GM18519 (cell line): ENCODE measurements around the gene NUMB.

ENCODE experiments used
- ATAC-seq: cut with Tn5 transposase; IDR thresholded peaks from one replicate; pipeline ENCODE4 v1.9.1; 2021; ENCODE audit warnings: mild to moderate bottlenecking, moderate library complexity; ENCODE audit not compliant: unreplicated experiment, low FRiP score

Gene NUMB

DNA sequence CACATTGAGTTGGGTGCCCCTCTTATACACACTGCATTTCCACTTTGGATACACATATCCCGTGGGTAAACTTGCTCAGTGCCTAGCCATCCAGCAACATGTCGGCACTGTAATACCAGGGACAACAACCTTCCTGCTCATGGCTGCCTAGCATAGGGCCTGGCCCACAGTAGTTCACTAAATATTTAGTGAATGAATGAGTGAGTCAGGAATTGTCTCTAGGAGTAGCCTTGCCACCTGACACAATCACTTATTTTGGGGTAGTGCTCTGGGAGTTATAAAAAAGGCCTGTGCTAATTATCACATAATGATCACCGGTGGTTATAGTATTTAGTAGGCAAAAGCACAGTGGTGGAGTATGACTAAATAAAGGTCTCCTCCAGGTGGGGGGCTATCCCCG lies 8.5 kb upstream of the NUMB start:
- ATAC-seq = no peak

DNA sequence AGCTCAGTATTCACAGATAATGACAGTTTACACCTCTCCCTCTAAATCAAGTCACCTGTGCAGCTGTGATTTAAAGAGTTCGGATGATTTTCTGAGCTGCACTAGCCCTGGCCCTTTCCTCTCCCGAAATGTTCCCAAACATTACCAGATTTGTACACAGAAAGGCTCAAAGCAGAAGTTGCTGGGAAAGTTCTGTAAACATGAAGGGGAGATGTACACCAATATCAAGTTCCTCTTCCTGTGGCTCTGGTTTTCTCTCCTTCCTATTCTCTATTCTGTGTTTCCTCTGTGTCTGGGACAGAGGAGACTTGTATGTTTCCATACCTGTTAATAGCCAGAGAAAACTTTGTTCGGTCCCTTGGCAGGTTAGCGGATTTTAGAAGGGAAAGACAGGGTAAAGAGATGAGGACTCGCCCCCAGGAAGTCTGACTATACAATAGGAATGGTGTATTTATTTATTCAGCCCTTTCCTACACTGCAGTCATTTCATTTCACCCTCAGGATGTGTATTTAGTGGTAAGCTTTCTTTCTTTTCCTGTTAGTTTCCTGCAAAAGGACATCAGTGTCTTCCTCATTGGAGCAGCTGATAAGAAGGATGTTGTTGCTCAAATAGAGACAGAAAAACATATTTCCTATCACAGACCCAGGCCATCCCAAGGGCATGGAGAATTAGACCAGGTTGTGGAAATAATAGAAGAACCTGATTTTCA lies 7.6 kb upstream of the NUMB start:
- ATAC-seq = no peak

DNA sequence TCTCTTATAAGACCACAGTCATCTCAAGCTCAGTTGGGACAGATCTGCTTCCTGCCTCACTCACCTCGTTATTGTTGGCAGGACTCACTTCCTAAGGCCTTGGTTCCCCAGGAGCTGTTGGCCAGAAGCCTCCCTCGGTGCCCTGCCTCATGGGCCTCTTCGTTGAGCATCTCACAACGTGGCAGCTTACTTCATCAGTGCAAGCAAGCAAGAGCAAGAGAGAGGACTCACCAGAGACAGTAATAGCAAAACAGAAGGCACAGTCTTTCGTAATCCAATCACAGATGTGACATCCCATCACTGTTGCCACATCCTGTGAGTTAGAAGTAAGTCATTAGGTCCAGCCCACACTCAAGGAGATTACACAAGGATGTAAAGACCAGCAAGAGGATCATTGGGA lies 5.1 kb upstream of the NUMB start:
- ATAC-seq = no peak

DNA sequence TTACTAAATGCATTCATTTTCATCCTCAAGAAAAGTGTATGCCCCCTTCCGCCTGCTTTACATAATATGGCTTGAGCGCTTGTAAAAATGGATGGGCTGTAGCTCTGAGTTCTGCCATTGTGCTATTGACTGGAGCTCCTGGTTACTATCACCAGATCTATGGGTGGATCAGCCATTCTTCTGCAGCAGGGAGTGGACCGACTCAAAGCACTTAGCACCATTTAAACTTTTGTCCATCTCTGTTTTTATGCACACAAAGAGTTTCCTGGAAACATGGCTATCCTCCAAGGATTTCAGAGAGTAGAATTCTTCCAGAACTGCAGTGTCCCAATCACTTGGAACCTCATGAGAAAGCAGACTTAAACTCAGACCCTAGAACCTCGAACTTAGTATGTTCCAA lies 4.5 kb upstream of the NUMB start:
- no peak for ATAC-seq

DNA sequence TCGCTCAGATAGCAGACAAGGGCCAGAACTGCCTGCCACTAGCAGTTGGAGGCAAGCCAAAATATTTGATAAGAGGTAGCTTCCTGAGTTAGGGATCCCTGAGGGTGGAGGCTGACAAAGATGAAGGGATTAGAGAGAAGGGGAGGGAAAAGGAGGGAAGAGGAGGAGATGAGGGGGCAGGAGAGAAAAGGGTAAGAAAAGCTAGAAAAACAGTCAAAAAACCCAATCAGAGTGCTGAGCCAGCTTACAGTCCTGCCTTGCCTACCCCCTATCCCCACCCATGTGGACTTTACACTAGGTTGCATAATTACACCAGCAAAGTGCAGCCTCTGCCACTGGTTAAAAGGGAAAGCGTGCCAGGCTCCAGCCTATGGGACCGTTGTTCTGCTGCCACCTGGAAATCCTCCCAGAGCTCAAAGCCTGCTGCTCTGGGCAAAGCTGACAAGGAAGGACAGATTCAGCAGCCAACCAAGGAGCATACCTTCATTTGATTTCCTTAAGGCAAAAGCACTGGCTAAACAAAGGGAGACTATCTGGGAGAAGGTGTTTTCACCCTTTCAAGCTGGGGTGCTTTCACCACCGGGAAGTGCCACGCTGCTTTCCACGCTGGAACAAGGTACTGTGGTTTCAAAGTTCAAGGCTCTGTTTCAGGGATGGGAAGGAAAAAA lies 3.8 kb upstream of the NUMB start:
- no peak for ATAC-seq

DNA sequence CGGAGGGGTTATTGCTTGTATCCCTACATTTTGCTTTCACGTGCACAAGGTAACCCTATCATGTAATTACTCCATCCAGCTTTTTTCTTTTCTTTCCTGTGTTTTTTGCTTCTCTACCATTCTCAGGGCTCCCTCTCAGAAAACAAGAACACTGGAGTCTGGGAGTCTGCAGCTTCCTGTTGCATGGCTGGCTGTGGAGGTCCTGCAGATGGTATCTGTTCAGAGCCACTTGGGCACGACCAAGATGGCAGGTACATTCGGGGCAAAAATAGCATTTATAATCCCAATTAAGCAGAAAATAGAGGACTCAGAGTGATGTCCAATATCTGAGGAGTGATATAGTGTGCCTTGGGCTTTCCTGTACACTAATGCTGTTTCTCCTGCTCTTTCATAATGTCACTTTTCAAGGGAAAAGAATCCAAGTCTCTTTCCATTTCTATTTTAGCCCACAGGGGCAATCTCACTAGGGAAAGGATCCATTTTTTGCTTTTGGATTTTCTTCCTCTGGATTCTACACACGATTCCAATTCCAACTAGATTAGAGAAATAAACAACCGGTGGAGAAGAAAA lies 3.2 kb upstream of the NUMB start:
- no peak for ATAC-seq

DNA sequence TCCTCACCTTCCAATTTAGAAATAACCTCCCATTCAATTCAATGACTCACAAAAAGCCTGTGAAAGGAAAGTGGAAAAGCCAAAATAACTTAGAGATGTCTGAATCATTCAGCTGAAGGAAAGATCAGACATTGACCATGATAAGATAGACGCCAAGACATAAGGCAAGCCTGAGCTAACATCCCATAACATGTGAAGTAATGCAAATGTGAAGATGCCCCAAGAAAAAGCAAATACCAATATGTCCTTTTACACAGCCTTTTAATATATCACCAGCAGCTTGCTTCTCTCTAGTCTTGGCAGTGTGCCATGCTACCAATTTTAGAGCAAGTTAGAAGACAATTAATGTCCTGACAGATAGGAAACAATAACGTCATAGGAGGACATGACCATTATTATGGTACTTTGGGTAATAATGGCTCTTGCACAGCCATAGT lies 2.4 kb upstream of the NUMB start:
- ATAC-seq = no peak

DNA sequence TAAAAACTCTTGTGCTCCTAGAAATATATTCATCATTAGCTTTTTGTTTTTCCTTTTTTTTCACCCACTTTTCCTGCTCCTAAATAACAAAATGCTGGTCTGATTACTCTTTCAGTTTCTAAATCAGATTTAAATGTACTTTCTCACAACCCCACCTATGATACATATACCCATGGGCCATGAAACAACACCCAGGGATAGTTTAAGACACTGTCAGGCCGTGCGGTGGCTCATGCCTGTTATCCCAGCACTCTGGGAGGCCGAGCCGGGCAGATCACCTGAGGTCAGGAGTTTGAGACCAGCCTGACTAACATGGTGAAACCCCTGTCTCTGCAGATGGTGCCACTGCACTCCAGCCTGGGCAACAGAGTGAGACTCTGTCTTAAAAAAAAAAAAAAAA lies 1.6 kb upstream of the NUMB start:
- no peak for ATAC-seq

DNA sequence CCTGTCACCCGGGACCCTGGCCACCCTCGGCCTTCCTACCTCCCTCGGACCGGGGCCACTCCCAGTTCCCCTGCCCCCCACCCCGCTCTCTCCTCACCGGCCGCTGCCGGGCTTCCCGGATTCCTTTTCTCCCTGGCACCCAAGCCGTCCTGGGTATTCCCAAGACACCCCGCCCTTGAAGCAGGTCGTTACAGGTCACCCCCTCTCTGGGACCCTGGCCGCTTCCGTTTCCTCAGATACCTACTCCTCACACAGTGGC lies 493 bp downstream of the NUMB start:
- ATAC-seq = no peak

DNA sequence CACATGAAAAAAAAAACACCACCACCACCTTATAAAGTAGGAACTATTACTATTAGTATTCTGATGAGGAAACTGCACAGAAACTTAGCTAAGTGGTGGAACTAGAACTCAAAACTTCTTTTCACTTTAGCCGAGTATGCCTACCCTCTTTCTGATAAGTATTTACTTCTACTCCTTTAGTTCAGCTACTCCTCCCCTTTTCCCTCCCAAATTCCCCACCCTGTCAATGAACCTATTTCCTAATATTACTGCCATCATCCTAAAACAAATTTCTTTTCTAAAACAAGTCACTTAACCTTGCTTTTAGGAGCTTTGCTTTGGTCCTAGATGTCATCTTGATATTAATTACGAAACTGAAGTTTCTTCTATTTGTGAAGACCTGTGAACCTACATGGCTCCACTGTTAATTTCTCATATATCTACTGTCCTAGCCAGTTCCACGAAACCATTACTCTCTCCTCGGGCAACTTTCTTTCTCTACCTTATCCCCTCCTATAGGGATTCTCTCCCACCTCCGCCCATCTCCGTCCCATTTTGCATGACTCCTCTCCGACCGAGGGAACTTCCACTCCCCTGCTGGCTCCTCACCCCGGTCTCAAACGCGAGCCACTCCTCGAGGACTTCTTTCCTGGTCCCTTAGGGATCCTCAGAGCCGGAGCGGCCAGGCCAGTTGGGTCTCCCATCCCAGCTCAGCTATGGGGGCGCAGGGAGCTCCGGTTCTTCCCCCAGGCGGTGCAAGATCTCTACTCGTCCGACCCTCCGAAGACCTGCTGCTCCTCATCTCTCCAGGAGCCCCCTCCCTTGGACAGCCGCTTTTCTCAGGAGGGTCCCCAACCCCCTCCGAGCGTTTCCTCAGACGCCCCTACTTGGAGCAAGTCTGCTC lies 1.1 kb downstream of the NUMB start:
- ATAC-seq = no peak

DNA sequence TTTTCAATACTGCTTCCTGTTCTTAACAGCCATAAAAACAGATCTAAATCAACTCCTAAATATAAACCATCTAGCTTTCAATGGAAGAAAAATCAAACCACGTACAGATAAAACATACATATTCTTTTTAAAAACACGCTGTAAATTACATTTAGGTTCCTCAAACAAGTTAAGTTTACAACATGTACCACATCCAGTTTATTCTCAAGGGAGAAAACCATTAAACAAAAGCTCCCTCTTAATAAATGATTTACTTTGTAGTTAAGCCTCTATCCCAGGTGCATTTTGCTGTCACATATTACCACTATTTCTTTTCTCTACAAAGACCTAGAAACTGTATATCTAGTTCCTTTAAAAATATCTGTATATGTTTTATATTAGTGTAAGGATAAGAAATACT lies 3.1 kb downstream of the NUMB start:
- ATAC-seq = no peak

DNA sequence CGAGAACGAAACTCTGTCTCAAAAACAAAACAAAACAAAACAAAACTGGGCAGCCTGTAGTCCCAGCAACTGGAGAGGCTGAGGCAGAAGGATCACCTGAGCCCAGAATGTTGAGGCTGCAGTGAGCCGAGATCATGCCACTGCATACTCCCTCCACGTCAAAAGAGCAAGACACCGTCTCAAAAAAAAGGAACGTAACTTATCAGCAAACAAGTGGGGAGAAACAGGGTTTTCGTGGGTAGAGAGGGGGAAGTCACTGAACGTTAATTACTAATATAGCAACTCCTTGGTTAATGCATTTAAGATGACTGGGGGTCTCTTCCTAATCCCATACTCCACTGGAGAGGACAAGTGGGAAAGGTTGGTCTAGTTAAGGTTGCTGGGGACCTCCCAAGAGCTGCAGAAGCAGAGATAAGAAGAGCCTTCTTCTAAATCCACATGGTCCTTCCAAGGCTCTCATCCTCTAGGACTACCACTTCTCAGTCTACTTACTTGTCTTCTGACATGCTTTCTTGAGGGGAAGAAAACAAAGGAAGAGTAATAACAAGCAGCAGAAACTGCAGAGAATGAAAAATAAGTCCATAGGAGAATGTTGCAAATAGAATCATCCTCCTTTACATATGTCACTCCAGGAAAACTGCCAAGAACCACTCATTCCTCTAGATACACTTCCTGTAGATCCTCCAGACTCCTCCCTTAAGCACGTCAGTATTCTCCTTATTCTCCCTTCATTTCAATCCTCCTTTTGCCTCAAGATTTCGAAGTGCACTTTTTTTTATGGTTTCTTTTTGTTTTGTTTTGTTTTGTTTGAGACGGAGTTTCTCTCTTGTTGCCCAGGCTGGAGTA lies 5.8 kb downstream of the NUMB start:
- ATAC-seq = no peak

DNA sequence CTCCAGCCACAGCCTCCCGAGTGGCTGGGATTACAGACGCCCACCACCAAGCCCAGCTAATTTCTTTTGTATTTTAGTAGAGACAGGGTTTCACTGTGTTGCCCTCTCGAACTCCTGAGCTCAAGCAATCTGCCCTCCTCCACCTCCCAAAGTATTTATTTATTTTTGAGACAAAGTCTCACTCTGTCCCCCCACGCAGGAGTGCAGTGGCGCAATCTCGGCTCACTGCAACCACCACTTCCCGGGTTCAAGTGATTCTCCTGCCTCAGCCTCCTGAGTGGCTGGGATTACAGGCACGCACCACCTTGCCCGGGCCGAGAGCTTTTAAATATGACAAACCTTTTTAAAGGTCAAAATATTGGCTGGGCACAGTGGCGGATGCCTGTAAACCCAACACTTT lies 14.6 kb downstream of the NUMB start:
- ATAC-seq = no peak

DNA sequence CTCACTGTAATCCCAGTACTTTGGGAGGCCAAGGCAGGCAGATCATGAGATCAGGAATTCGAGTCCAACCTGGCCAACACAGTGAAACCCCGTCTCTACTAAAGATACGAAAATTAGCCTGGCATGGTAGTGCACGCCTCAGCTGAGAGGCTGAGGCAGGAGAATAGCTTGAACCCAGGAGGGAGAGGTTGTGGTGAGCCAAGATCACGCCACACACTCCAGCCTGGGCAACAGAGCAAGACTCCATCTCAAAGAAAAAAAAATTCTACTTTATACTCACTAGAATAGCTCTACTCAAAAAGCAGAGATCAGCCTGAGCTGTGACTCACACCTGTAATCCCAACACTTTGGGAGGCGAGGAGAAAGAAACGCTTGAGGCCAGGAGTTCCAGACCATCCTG lies 17.1 kb downstream of the NUMB start:
- no peak for ATAC-seq

DNA sequence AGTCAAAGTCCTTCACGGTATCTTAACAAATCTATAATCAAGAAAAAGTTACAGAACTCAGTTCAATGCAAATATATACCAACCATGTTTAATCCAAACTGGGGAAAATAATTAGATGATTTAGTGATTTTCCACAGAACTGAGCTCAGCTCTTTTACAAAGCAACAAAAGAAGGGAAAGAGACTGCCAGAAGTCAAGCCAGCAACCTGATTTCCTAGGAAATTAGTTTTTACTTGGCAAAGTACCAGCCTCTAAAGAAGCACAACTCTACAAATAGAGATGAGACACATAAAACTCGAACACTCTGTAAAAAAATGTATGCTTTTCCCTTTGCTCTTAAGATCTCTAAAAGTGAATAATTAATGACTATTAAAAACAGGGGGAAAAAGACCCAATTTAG lies 19.4 kb downstream of the NUMB start:
- no peak for ATAC-seq

DNA sequence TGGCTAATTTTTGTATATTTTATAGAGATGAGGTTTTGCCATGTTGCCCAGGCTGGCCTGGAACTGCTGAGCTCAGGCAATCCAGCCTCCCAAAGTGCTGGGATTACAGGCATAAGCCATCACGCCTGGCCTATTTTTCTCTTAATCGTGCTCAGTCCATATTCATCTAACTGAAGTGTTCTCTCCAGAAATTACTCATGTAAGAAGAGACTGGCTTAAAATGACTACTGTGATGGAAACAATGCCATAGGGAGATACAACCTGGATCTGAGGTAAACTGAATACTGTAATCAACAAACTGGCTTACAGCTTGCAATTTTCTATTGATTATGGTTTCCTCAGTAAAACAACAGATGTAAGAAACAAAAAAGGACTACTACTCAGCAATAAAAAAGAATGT lies 21.1 kb downstream of the NUMB start:
- ATAC-seq = no peak

DNA sequence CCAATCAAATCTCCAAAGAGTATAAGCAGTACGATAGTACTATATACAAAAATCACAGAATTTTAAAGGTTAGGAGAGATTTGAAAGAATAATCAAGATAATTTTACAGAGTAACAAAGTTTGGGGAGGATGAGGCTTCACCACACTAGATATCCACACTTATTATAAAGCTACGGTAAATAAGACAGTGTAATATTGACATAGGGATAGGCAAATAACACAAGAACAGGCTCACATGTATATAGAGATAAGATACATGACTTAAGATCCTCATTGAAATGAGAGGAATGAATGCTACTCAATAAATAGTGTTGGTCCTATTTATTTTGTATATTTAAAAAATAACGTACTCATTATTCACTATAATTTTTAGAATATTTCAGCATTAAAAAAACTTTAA lies 26.2 kb downstream of the NUMB start:
- ATAC-seq = no peak

DNA sequence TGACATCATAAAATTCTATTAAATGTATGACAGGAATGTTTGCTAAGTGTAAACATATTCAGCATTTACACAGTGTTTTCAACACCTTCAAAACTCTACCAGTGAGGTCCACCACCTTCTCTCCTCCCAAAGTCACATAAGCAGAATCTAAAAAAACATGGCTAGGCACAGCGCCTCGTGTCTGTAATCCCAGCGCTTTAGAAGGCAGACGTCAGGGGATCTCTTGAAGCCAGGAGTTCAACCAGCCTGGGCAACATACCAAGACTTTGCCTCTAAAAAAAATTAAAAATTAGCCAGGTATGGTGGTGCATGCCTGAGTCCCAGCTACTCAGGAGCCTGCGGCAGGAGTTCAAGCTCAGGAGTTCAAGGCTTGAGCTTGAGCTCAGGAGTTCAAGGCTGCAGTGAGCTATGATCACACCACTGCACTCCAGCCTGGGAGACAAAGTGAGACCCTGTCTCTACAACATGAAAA lies 30.0 kb downstream of the NUMB start:
- no peak for ATAC-seq

DNA sequence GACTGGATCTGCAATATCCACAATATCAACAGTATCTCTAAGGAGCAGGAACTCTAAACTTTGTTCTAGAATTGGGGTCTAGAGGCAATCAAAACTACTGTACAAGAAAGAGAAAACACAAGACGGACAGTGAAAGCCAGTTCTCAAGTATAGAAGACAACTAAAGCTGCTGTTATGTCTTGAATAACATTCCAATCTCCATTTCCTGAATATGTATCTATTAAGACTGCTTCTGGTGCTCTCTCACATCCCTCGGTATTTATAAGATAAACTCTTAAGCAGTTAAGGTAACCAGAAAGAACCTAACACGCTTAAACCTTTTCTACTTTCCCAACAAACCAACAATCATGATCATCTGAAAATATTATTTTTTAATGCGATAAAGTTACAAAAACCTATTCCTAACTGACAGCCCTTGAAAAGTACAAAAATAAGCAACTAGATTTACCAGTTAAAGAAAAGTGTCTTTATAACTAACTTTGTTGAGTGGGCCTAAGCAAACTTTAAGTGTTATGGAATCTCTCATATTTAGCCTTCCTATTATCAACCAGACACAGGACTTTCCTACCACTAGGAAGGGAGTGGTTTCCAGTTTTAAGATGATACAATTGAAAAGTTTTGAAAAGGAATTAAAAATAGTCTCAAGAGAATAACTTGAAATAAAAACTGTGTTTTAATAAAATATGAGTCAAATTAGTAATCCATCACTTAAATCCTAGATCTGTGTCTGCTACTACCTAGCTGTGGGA lies 30.7 kb downstream of the NUMB start:
- ATAC-seq = no peak

DNA sequence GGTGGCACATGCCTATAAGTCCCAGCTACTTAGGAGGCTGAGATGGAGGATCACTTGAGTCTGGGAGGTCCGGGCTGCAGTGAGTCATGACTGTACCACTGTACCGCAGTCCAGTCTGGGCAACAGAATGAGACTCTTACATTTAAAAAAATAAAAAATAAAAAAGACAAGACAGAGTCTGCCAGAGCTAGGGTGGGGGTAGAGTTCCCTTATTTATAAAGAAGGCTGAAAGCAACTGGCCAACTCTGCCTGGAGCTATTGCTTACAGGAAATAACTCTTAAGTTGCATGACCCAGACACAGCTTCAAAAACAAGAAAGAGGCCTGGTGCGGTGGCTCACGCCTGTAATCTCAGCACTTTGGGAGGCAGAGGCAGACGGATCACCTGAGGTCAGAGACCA lies 31.5 kb downstream of the NUMB start:
- no peak for ATAC-seq
